ENCODE measurements around the gene STAT6. TPM values are rescaled to one million over a fixed set of nuclear protein-coding genes. Genes with fewer than 3 reads are reported as not detected.

Gene STAT6
- polyA plus RNA-seq, 1 donor, result 43.1 TPM

GRCh38 chr12:57046947-57047890 lies 63.9 kb downstream of the STAT6 start:
- DNase-seq, result no peak

DNA sequence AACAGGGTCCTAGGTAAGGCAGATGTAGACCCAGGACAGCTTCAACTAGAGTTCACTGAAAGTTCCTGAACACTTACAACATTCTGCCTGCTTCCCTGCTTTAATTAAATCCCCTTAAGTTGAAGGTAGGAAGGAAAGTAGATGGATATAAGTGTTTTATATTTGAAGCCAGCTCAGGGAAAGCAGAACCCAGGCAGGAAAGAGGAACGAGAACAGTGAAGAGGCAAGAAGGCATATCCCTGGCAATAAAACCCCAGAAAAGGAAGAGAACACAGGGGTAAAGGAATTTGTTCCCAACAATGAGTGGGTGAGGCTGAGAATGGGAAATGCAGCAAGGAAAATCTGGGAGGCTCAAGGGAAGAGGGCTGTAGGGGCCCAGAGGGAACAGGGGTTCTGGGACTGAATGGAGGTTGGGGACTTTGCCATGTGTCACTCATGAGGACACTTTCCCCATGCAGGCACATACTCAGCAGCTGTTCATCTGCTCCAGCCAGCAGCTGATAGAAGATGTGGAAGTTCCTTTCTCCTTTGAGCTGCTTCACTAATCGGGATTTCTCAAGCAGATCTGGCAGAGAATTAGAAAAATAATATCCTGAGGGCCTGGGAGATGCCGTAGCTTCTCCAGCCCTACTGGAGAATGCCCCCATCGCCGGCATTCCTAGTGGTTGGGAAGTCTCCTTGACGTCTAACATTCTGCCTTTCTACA lies 64.9 kb downstream of the STAT6 start:
- DNase-seq, result no peak

Other genes with a start within 250 kb of the STAT6 start
- 0.36 TPM for gene SDR9C7, start 177.0 kb downstream of the STAT6 start, polyA plus RNA-seq (ENCODE audit: insufficient read length)
- 0.57 TPM for gene RDH16, start 153.8 kb downstream of the STAT6 start, polyA plus RNA-seq (ENCODE audit: insufficient read length)
- 4.6 TPM for gene ZBTB39, start 104.8 kb downstream of the STAT6 start, polyA plus RNA-seq (ENCODE audit: insufficient read length)
- not detected for gene TAC3, start 94.8 kb downstream of the STAT6 start, polyA plus RNA-seq (ENCODE audit: insufficient read length)
- gene MYO1A, start 61.2 kb downstream of the STAT6 start, polyA plus RNA-seq (ENCODE audit: insufficient read length), result 0.57 TPM
- gene NEMP1, start 32.6 kb downstream of the STAT6 start, polyA plus RNA-seq (ENCODE audit: insufficient read length), result 17.9 TPM
- 37.2 TPM for gene NAB2, start 22.2 kb downstream of the STAT6 start, polyA plus RNA-seq (ENCODE audit: insufficient read length)
- 130 TPM for gene LRP1, start 17.1 kb upstream of the STAT6 start, polyA plus RNA-seq (ENCODE audit: insufficient read length)
- gene LRP1-AS, start 36.3 kb upstream of the STAT6 start, polyA plus RNA-seq (ENCODE audit: insufficient read length), result 0.45 TPM
- gene NXPH4, start 105.4 kb upstream of the STAT6 start, polyA plus RNA-seq (ENCODE audit: insufficient read length), result 2.7 TPM
- 65.1 TPM for gene SHMT2, start 118.3 kb upstream of the STAT6 start, polyA plus RNA-seq (ENCODE audit: insufficient read length)
- 476 TPM for gene STAC3, start 139.8 kb upstream of the STAT6 start, polyA plus RNA-seq (ENCODE audit: insufficient read length)

All from hindlimb muscle (tissue), 1 donor.